ENCODE measurements around the gene RASGEF1C.

The RASGEF1C gene

GRCh38 chr5:180133971-180134508 is 75.0 kb downstream of the RASGEF1C start:
- no peak for TF ChIP-seq POLR2AphosphoS5 (IDR thresholded peaks at IDR 0.05; ENCODE audit: low read depth)
- Histone ChIP-seq H3K27me3 (ENCODE audit: insufficient read depth, poor library complexity, severe bottlenecking) (no peaks in the 10 kb centered on the region), H3K27ac (replicated peaks) (no peak overlapping the region), H3K4me3 (replicated peaks; ENCODE audit: insufficient read depth, low read length) (no peak overlapping the region)
- no peak for DNase-seq (ENCODE audit: low read depth in 1 of 2, low spot score in 1 of 2)

- DNase-seq (ENCODE audit: low read depth in 1 of 2, low spot score in 1 of 2): no peak
- Histone ChIP-seq H3K4me3 (replicated peaks; ENCODE audit: insufficient read depth, low read length) (no peak overlapping the region), H3K27ac (replicated peaks) (no peak overlapping the region), H3K27me3 (ENCODE audit: insufficient read depth, poor library complexity, severe bottlenecking) (no peaks in the 10 kb centered on the region)
- TF ChIP-seq CTCF (IDR thresholded peaks at IDR 0.05; ENCODE audit: insufficient read depth, low read length): no peak
- no peak for TF ChIP-seq SPI1 (IDR thresholded peaks at IDR 0.05; ENCODE audit: borderline replicate concordance, low read depth)
- no peak for TF ChIP-seq REST (IDR thresholded peaks at IDR 0.05; ENCODE audit: insufficient replicate concordance, low read depth)
- TF ChIP-seq GABPA (IDR thresholded peaks at IDR 0.05; ENCODE audit: low read depth): no peak
- no peak for TF ChIP-seq POLR2AphosphoS5 (IDR thresholded peaks at IDR 0.05; ENCODE audit: low read depth)
These were observed 75.5 kb downstream of the RASGEF1C start for GRCh38 chr5:180133551-180133950.

- Histone ChIP-seq H3K27ac (replicated peaks) (no peak overlapping the region), H3K4me3 (replicated peaks; ENCODE audit: insufficient read depth, low read length) (no peak overlapping the region), H3K27me3 (ENCODE audit: insufficient read depth, poor library complexity, severe bottlenecking) (no peaks in the 10 kb centered on the region)
- TF ChIP-seq POLR2AphosphoS5 (IDR thresholded peaks at IDR 0.05; ENCODE audit: low read depth) (no peak), SPI1 (IDR thresholded peaks at IDR 0.05; ENCODE audit: borderline replicate concordance, low read depth) (no peak), REST (IDR thresholded peaks at IDR 0.05; ENCODE audit: insufficient replicate concordance, low read depth) (no peak), GABPA (IDR thresholded peaks at IDR 0.05; ENCODE audit: low read depth) (no peak), CTCF (IDR thresholded peaks at IDR 0.05; ENCODE audit: insufficient read depth, low read length) (no peak)
- no peak for DNase-seq (ENCODE audit: low read depth in 1 of 2, low spot score in 1 of 2)
These were observed 76.0 kb downstream of the RASGEF1C start for GRCh38 chr5:180133060-180133459.

- DNase-seq (ENCODE audit: low read depth in 1 of 2, low spot score in 1 of 2): no peak
- TF ChIP-seq GABPA (IDR thresholded peaks at IDR 0.05; ENCODE audit: low read depth): no peak
- no peak for TF ChIP-seq CTCF (IDR thresholded peaks at IDR 0.05; ENCODE audit: insufficient read depth, low read length)
- no peak for TF ChIP-seq REST (IDR thresholded peaks at IDR 0.05; ENCODE audit: insufficient replicate concordance, low read depth)
- no peak for TF ChIP-seq POLR2AphosphoS5 (IDR thresholded peaks at IDR 0.05; ENCODE audit: low read depth)
- no peak for TF ChIP-seq SPI1 (IDR thresholded peaks at IDR 0.05; ENCODE audit: borderline replicate concordance, low read depth)
- H3K4me3 ChIP-seq (replicated peaks; ENCODE audit: insufficient read depth, low read length): no peak overlapping the region
- no peaks in the 10 kb centered on the region for H3K27me3 ChIP-seq (ENCODE audit: insufficient read depth, poor library complexity, severe bottlenecking)
- no peak overlapping the region for H3K27ac ChIP-seq (replicated peaks)
These were observed 77.9 kb downstream of the RASGEF1C start for GRCh38 chr5:180130876-180131740.

Measured in HL-60 (cell line).